ENCODE measurements around the gene LRMDA.

The LRMDA gene

DNA sequence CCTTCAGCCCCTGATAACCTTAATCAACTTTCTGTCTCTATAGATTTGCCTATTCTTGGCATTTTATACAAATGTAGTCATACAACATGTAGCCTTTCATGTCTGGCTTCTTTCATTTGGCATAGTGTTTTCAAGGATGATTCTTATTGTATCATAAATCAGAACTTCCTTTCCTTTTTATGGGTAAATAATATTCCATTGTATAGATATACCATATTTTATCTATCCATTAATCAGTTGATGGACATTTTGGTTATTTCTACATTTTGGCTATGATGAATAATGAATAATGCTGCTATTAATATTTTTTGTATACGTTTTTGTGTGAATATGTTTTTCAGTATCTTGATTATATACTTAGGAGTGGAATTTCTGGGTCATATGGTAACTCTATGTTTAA, 720.8 kb downstream of the LRMDA start:
- DNase-seq: no peak

DNA sequence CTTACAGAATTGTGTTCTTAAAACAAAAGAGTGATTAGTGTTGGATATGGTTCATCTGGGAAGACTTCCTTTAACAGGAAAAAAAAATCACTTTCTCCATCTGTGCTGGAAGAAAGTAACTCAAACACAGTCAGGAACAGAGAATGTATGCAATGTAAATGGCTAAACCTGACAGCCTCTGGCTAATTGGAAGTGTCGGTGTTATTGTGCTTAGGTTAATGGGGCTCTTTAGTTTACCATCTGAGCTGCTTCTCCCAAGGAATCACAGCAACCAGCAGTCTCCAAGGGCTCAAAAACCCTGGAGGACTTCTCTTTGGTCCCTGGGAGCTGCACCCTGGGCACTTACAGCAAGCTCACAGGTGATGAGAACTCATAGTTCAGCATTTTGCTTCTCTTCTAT, 724.5 kb downstream of the LRMDA start:
- DNase-seq: no peak

GRCh38 chr10:76160446-76161300, 729.2 kb downstream of the LRMDA start:
- no peak for DNase-seq

GRCh38 chr10:76161301-76161582, 729.8 kb downstream of the LRMDA start:
- DNase-seq: no peak

GRCh38 chr10:76168437-76168836, 737.0 kb downstream of the LRMDA start:
- DNase-seq: no peak

DNA sequence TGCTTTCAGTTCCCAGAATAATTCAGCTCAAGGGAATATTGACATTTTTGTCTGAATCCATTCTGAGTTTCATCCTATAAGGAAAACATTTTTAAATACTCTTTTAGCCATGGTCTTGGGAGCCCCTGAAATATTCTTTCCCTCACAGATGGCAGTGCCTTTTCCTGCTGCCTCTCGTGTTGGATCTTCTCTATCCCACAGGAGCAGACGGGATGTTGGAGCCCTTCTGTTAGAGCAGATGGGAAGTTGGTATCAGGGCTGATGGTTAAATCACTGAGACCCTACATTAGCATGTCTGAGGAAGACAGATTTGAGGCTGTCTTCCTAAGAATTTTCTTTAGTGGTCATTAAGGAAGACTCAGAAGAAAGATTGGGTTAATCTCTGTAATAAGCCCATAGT, 737.8 kb downstream of the LRMDA start:
- no peak for DNase-seq

- no peak for DNase-seq
Measured at GRCh38 chr10:76172020-76172419, 740.6 kb downstream of the LRMDA start.

DNA sequence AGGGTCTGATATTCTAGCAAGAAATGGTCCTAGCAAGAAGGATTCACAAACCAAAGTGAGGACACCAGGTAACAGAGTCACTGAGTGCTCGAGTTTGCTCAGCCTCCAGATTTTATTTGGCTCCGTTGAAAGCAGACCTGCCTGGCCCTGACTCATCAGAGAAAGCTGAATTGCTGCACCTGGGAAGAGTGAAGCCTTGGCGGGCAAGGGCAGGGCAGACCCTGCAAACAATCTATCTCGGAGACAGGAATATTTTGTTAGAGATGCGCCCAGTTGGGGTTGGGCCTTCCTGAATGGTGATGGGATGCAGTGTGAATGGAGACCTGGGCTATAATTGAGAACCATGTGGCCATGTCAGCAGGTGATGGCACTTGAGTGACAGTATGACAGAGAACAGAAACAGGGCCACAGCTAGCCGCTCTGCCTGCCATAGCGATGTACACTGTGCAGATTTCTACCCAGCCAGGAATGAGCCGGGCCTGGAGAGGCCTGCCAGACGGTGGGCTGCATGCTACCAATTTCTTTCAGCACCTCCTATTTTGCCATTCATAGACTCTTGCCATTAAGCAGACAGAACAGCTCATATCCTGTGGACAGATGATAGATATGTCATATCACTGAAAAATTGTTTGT, 744.2 kb downstream of the LRMDA start:
- no peak for DNase-seq

DNA sequence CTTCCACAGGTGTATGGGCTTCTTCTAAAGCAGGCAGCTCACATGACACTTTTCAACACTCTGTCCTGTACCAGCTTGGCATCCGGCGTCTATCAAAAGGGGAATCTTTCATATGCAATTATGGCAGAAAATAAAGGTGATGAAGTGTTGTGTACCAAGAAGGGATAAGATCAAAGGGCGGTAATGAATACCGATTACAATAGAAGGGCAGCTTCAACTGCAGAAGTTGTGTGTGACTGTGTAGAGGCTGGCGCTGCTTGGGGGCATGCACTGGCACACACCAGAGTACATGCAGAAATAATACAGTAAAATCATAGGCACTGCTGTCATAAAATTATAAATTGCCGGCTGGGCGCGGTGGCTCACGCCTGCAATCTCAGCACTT, 744.7 kb downstream of the LRMDA start:
- DNase-seq: no peak

GRCh38 chr10:76177936-76178335, 746.5 kb downstream of the LRMDA start:
- no peak for DNase-seq

DNA sequence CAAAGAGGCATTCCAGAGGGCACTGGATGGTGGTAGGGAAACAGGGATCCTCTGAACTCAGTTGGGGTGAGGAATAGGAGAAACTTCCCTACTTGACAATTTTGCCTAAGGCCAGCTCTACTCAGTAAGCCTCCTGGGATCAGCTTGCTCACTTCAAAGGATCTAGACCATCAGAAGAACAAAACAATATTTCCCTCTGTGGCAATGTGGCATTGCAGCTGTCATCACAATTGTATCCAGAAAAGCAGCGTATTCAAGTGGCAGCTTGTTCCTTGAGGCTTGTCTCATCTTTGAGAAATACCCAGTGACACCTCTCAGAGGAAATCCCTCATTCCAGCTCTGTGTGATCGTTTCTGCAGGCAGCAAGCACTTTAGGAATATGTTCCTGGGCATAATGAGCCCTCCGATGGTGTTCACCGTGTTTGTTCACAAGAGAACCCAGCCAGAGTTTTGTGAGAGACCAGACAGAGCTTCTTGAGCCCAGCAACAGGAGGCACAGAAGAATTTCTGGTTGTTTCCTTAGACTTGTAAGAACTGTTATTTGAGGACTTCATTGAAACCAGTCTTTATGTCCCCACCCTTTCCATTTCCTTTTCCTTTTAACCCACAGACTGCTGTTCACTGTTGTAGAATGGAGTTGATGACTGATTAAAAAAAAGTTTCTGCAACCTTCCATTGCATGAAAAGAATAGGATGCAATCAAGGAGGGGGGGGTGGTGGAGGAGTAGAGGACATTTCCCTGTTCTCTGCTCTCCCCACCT, 747.3 kb downstream of the LRMDA start:
- no peak for DNase-seq

- no peak for DNase-seq
Measured at GRCh38 chr10:76179806-76180205, 748.4 kb downstream of the LRMDA start.

DNA sequence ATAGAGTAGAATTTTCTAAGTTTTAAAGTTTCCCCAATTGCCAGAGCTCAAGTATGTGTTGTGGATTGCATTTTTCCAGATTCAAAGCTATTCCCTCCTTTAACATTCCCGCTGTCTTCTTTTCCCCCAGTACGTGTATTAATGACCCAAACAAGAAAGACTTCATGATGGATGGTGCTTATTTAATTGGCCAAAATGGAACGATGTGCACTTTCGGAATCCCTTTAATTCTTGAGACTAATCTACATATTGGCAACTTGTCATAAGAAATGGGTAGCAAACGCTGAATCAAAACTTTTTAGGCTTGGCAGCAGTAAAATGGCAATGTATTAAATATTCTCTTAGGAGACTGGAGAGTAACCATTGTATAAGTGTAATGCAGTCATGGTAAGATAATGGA, 753.2 kb downstream of the LRMDA start:
- no peak for DNase-seq

DNA sequence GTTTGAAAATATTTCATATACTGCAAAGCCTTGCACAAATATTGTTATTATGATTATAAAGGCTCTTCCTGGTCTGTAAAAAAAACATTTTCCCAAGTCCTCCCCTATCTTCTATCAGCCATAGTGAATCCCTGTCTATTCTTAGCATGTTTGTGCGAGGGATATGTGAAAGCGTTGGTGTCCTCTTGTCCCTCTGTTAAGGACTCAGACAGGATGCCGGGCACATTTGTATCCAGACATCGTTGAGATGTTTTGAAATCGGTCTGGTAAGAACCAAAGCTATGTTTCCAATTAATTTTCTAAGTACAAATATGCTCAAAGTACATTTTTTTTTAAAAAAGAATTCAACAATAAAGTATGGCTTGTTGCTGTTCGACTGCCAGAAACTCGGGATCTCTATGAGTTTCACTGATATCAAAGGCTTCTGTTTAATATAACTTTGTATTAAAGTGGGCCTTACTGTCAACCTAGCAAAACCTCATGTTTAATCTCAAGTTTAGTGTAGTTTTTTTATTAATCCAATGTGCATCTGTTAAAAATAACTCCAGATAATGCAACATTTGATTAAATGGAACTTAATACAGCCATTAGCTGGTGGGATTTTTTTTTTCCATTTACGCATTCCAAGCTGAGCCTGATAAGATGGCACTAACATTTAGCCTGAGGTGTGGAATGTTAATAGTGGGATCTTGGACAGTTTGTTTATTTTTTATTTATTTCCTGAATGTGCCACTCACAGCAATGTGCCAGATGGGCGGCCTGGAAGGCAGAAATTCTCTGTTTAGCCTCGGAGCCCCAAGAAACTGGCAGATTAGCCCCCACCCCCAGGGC, 754.3 kb downstream of the LRMDA start:
- no peak for DNase-seq

DNA sequence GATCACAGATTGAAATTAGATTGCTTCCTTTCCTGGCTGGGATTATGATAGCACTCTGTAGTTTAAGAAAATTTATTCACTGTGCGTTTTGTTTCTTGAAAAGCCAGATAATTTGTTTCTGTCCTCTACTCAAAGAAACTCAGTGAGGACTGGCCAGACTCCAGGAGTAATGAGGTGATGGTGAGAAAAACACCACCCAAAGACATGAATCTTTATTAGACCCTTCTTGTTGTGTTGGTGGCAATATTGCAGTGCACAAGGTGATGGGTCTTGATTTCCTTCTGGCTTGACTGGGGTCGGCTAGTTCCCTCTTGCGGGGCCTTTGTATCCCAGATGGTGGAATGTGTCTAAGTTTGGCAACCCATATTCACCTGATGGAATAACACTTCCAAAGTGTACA, 756.8 kb downstream of the LRMDA start:
- no peak for DNase-seq

GRCh38 chr10:76190634-76191270, 759.3 kb downstream of the LRMDA start:
- DNase-seq: no peak

GRCh38 chr10:76191336-76191735, 759.9 kb downstream of the LRMDA start:
- no peak for DNase-seq

DNA sequence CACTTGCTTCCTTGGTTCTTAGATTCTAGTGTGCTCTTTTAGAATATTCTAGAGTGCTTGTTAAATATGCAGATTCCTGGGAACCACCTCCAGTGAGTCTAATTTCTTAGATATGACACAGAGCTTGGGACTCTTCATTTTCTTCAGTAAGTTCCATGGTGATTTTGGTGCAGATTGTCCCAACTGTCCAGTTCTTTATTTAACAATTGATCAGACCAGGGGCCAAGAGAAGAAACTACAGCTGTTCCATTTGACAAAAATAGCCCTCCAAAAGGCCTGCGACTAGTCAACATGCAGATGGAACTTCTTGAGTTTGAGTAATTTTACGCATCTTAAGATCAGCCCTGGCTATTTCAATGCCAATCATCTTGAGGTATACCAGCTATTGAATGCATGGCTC, 760.7 kb downstream of the LRMDA start:
- DNase-seq: no peak

GRCh38 chr10:76192694-76193320, 761.4 kb downstream of the LRMDA start:
- DNase-seq: no peak

DNA sequence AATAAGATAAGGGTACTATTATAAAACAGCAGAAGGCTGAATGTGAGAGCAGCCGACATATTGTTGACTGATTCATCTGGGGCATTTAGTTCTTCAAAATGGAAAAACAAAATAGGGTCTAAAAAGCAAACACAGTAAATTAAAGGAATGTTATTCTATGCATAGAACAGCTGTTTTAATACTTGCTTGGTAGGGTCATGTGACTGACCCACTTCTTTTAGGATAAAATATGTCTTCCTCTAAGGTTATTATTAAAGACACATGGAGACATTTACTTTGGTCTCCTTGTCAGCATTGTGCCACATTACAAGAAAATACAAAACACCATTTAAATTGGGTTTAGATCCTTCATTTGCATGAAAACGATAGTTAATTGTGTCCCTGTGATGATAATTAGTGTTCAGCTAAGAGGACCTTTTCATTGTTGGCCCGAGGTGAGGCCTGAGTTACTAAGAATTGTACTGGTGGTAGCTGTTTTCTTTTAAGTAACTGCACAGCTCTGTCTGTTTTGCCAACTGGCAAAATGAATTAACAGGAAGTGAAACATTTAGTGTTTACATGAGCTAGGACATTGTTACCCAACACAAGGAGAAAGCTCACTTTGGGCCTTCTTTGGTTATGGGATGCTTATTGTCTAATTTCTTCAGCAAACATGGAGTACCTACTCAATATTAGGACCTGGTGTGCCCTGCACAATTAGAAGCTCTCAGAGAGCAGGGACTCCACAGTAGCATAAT, 764.4 kb downstream of the LRMDA start:
- no peak for DNase-seq

- DNase-seq: no peak
Measured at GRCh38 chr10:76197293-76197692, 765.9 kb downstream of the LRMDA start.
